Fibroblast of villous mesenchyme (primary cell): ENCODE measurements around the gene PDGFRB. TPM values are rescaled to one million over a fixed set of nuclear protein-coding genes. Genes with fewer than 3 reads are reported as not detected.

Experiments used
- DNase-seq: peaks from one replicate; pipeline ENCODE4 v3.0.0-alpha.2; 2010; ENCODE audit warnings: low read depth
- H3K4me3 ChIP-seq: 2 replicates; pipeline ENCODE4 v1.5.1; 2011; ENCODE audit warnings: low read depth, mild to moderate bottlenecking, low read length
- total RNA-seq: library from RNA; depleted of rRNA; stranded (reverse); fragments of >200 nt; gene quantifications from 2 replicates; pipeline ENCODE4 v1.2.3, GENCODE V29; 2012
- TF ChIP-seq, protein P1 (sequence below): IDR thresholded peaks from 2 replicates; pipeline ENCODE4 v1.5.1; 2012; ENCODE audit warnings: low read depth, mild to moderate bottlenecking, low read length; ENCODE audit not compliant: insufficient read depth

The PDGFRB gene
- total RNA-seq, 1 donor: 341 TPM

- DNase-seq: no peak
- TF ChIP-seq, protein P1, sequence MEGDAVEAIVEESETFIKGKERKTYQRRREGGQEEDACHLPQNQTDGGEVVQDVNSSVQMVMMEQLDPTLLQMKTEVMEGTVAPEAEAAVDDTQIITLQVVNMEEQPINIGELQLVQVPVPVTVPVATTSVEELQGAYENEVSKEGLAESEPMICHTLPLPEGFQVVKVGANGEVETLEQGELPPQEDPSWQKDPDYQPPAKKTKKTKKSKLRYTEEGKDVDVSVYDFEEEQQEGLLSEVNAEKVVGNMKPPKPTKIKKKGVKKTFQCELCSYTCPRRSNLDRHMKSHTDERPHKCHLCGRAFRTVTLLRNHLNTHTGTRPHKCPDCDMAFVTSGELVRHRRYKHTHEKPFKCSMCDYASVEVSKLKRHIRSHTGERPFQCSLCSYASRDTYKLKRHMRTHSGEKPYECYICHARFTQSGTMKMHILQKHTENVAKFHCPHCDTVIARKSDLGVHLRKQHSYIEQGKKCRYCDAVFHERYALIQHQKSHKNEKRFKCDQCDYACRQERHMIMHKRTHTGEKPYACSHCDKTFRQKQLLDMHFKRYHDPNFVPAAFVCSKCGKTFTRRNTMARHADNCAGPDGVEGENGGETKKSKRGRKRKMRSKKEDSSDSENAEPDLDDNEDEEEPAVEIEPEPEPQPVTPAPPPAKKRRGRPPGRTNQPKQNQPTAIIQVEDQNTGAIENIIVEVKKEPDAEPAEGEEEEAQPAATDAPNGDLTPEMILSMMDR: no peak
Observed at GRCh38 chr5:150080696-150081435, 74.8 kb downstream of the PDGFRB start.

GRCh38 chr5:150079909-150080461 is 75.7 kb downstream of the PDGFRB start:
- no peak for DNase-seq
- TF ChIP-seq, protein P1: no peak

More at GRCh38 chr5:150080696-150081435, 74.8 kb downstream of the PDGFRB start:
- H3K4me3 ChIP-seq: no peak overlapping the region

DNA sequence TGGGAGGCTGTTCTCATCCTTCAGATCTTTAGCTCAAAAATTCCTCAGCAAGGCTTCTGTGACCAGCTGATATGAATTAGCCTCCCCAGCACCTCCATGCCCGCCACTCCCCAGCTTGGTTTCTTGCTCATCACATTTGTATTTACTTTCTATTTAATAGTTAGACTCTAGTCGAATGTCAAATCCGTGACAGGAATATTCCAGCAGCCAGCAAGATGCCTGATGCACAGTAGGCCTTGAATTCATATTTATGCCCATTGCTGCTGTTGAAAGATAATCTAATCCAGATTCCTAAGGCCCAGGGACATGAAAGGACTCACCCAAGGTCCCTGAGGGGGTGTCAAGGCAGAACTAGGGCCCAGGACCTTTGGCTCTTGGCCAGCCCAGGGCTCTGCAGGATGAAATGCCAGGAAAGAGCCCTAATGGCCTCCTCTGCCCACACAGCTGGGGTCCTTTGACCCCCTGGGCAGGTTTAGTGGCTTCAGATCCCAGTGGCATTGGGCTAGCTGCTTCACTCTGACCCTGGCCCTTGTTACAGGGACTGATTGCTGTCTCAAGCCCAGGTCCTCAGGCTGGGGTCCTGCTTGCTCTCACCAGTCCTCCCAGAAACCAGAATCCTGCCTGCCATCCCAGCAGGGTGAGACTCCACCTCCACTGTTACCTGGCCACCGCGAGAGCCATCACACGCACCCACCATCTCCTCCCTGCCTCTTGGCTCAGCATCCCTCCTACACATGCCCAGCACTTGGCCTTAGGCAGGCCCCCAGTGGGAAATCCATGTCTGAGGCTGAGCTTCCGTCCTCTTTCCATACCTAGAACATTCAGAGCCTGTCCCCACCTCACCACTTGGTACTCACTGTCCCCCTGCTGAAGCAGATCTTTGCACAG is 76.6 kb downstream of the PDGFRB start:
- TF ChIP-seq, protein P1: no peak
- H3K4me3 ChIP-seq: no peak overlapping the region
- no peak for DNase-seq

More at GRCh38 chr5:150079909-150080461, 75.7 kb downstream of the PDGFRB start:
- H3K4me3 ChIP-seq: no peak overlapping the region

GRCh38 chr5:150077996-150078801 is 77.4 kb downstream of the PDGFRB start:
- TF ChIP-seq, protein P1: no peak
- no peak overlapping the region for H3K4me3 ChIP-seq
- DNase-seq: no peak

DNA sequence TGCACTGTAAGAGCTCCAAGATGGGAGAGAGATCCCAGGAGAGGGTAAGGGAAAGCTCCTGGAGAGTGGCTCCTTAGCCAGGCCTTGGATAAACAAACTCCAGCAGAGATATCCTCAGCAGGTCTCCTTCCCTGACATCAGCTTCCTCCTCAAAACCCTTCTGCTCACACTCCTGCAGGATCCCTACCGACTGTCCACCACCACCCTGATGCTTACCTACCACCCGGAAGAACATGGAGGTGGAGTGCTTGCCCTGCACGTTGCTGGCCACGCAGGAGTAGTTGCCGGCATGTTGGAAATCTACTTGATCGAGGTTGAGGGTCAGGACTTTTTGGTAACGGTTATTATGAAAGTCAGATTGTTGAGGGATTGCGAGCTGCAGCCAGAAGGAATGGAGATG is 78.6 kb downstream of the PDGFRB start:
- no peak overlapping the region for H3K4me3 ChIP-seq
- no peak for DNase-seq
- TF ChIP-seq, protein P1: no peak

DNA sequence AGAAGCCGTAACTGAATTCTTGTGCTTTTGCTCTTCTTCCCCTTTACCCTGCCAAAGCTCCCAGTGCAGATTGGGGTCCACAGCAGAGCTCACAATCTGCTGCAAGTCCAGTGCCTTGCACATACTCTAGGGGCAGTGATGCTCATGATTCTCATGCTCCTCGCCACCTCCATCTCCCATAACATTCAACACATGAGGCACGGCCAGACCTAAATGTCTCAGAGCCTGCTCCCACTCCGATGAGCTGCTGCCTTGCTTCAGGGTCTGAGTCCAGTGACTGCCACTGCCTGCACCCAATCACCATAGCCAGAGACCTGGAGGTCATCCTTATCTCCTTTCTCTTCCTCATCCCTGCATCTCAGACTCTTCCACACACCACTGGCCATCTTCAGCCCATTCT is 79.8 kb downstream of the PDGFRB start:
- no peak for DNase-seq
- no peak overlapping the region for H3K4me3 ChIP-seq
- TF ChIP-seq, protein P1: peak; percentile 15
